ENCODE data around the gene DAPP1.

The DAPP1 gene

GRCh38 chr4:99801005-99801699 lies 15.5 kb upstream of the DAPP1 start:
- TF ChIP-seq CTCF (IDR thresholded peaks at IDR 0.05; ENCODE audit: control insufficient read depth, extremely low read depth, insufficient read depth), result no peak
- H3K4me3 ChIP-seq (ENCODE audit: low read depth, low read length), result no peak overlapping the region
- no peak for DNase-seq (ENCODE audit: low read depth)

GRCh38 chr4:99803566-99804101 lies 13.0 kb upstream of the DAPP1 start:
- TF ChIP-seq CTCF (IDR thresholded peaks at IDR 0.05; ENCODE audit: control insufficient read depth, extremely low read depth, insufficient read depth), result no peak
- H3K4me3 ChIP-seq (ENCODE audit: low read depth, low read length), result no peak overlapping the region
- no peak for DNase-seq (ENCODE audit: low read depth)

- TF ChIP-seq CTCF (IDR thresholded peaks at IDR 0.05; ENCODE audit: control insufficient read depth, extremely low read depth, insufficient read depth), result no peak
- no peak for DNase-seq (ENCODE audit: low read depth)
- H3K4me3 ChIP-seq (ENCODE audit: low read depth, low read length), result no peak overlapping the region
These were observed 10.1 kb upstream of the DAPP1 start for GRCh38 chr4:99806545-99806944.

GRCh38 chr4:99807666-99808065 lies 9.0 kb upstream of the DAPP1 start:
- TF ChIP-seq CTCF (IDR thresholded peaks at IDR 0.05; ENCODE audit: control insufficient read depth, extremely low read depth, insufficient read depth), result no peak
- no peak for DNase-seq (ENCODE audit: low read depth)
- no peak overlapping the region for H3K4me3 ChIP-seq (ENCODE audit: low read depth, low read length)

- peak; percentile 94 for TF ChIP-seq CTCF (IDR thresholded peaks at IDR 0.05; ENCODE audit: control insufficient read depth, extremely low read depth, insufficient read depth)
- no peak for DNase-seq (ENCODE audit: low read depth)
- H3K4me3 ChIP-seq (ENCODE audit: low read depth, low read length), result no peak overlapping the region
These were observed 8.3 kb upstream of the DAPP1 start for GRCh38 chr4:99808260-99808857.

- TF ChIP-seq CTCF (IDR thresholded peaks at IDR 0.05; ENCODE audit: control insufficient read depth, extremely low read depth, insufficient read depth), result no peak
These were observed 7.3 kb upstream of the DAPP1 start for GRCh38 chr4:99809326-99809725.

More at GRCh38 chr4:99809326-99809725, 7.3 kb upstream of the DAPP1 start:
- no peak for DNase-seq (ENCODE audit: low read depth)
- no peak overlapping the region for H3K4me3 ChIP-seq (ENCODE audit: low read depth, low read length)

Data from LNCaP clone FGC (cell line).